HUES64 (cell line): ENCODE measurements around the gene CASP6.
"Not testable (repeated sequence)": the region's sequence is repeated elsewhere in the genome, so short reads cannot be mapped to it uniquely, and the experiment has no call there.

Experiments used
- H3K27ac ChIP-seq: 2 replicates; pipeline ENCODE4 v1.7.0; 2013; ENCODE audit warnings: low read depth, low read length, inconsistent platforms
- H3K27me3 ChIP-seq: 2 replicates; pipeline ENCODE4 v1.6.1; 2013; ENCODE audit warnings: mild to moderate bottlenecking, low read length; ENCODE audit not compliant: insufficient read depth
- H3K36me3 ChIP-seq: 2 replicates; pipeline ENCODE4 v1.6.1; 2013; ENCODE audit warnings: mild to moderate bottlenecking, low read length; ENCODE audit not compliant: insufficient read depth
- H3K4me1 ChIP-seq: 2 replicates; pipeline ENCODE4 v1.6.1; 2013; ENCODE audit warnings: mild to moderate bottlenecking, low read length, moderate library complexity; ENCODE audit not compliant: insufficient read depth
- H3K4me3 ChIP-seq: 2 replicates; pipeline ENCODE4 v1.5.1; 2013; ENCODE audit warnings: mild to moderate bottlenecking, low read length, moderate library complexity
- H3K9ac ChIP-seq: 2 replicates; pipeline ENCODE4 v1.6.1; 2013; ENCODE audit warnings: mild to moderate bottlenecking, low read depth, low read length
- H3K9me3 ChIP-seq: 2 replicates; pipeline ENCODE4 v1.6.1; 2013; ENCODE audit warnings: low read depth, low read length; ENCODE audit not compliant: insufficient read depth
- WGBS: fragments of 150-250, 120-280 bp; methylation state at CpG from one replicate; pipeline ENCODE4 v1.1.7; 2013; ENCODE audit warnings: missing lambda C conversion rate; 5-methylcytosine and 5-hydroxymethylcytosine counted together

CASP6 gene

DNA sequence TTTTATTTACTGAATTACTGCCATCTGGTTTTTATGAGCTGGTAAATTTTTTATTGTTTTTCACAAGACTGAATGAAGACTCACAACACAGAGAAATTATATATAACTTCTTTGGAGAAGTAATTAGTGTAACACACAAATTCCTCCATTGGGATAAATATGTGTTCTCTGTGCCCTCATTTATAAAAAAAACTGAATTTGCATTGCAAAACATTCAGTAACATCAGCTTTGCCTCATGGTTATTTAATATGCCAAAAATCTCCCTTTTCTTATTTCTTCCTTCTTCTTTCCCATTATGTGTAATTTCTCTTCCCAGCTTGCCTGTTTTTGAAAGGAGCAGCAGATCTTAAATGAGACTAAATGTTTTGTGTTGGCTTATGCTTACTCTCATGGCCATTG is 18.5 kb downstream of the CASP6 start:
- no peak overlapping the region for H3K4me3 ChIP-seq
- H3K9me3 ChIP-seq, result peaks cover 5% of the 10 kb centered on the region
- H3K27me3 ChIP-seq, result no peaks in the 10 kb centered on the region
- peaks cover 10% of the 10 kb centered on the region; the same call in 1 of the 2 replicates for H3K36me3 ChIP-seq
- H3K27ac ChIP-seq, result no peak overlapping the region
- H3K4me1 ChIP-seq, result peaks cover 24% of the 10 kb centered on the region
- no peak overlapping the region for H3K9ac ChIP-seq

DNA sequence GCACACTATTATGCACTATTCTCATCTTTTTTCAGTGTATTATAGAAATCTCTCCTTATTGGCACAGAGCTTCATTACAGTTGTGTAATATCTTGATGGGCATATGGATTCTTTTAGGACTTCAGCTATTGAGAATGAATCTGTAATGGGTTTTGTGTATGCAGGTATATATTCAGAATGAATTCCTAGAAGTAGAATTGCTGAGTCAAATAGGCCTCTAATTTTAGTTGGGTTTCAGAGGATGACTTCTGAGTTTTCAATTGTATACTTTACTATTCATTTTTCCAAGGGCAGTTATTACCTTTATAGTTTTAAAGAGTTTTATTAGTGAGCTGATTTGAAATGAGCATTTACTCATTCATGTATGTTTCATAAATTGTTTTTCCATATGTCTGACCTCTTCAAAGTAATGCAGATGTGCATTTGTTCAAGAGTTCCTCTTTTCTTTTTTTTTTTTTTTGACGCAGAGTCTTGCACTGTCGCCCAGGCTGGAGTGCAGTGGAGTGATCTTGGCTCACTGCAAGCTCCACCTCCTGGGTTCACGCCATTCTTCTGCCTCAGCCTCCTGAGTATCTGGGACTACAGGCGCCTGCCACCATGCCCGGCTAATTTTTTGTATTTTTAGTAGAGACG is 19.5 kb downstream of the CASP6 start:
- peaks cover 24% of the 10 kb centered on the region for H3K4me1 ChIP-seq
- H3K9ac ChIP-seq, result no peak overlapping the region
- 90% methylated on average over 6 of the region's 6 CpGs for WGBS
- H3K36me3 ChIP-seq, result peaks cover 7% of the 10 kb centered on the region; the same call in 1 of the 2 replicates
- H3K27ac ChIP-seq, result no peak overlapping the region
- H3K4me3 ChIP-seq, result no peak overlapping the region
- H3K27me3 ChIP-seq, result no peaks in the 10 kb centered on the region
- peaks cover 9% of the 10 kb centered on the region for H3K9me3 ChIP-seq

DNA sequence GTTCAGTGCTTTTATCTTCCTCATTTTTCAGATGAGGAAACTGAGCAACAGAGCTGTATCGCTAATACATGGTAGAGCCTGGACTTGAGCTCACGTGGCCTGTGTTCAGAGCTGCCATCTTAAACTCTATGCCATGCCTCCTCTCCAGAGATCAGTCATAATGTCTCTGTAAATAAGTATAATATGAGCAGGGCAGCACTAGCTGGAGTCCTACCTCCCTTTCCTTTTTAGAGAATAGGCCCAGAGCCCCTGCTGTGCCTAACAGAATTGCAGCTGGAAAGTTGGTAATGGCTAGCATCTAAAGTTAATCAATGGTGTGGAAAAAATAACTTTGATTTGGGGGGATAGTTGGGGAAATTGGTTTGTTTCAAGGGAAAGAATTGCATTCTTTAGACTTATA is 20.4 kb downstream of the CASP6 start:
- Histone ChIP-seq H3K27ac (no peak overlapping the region; the same call in 1 of the 2 replicates), H3K4me3 (no peak overlapping the region), H3K4me1 (peaks cover 24% of the 10 kb centered on the region), H3K36me3 (peaks cover 2% of the 10 kb centered on the region; the same call in 1 of the 2 replicates), H3K9ac (no peak overlapping the region), H3K9me3 (peaks cover 9% of the 10 kb centered on the region), H3K27me3 (no peaks in the 10 kb centered on the region)
- WGBS, result 83% methylated on average over 2 of the region's 2 CpGs

DNA sequence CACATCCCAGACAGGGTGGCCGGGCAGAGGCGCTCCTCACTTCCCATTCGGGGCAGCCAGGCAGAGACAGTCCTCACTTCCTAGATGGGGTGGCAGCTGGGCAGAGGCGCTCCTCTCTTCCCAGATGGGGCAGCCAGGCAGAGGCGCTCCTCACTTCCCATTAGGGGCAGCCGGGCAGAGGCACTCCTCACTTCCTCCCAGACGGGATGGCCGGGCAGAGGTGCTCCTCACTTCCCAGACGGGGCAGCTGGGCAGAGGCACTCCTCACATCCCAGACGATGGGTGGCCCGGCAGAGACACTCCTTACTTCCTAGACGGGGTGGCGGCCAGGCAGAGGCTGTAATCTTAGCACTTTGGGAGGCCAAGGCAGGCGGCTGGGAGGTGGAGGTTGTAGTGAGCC is 24.3 kb downstream of the CASP6 start:
- 97% methylated on average over 13 of the region's 14 CpGs for WGBS
- not testable (repeated sequence) for H3K4me3 ChIP-seq, H3K36me3 ChIP-seq, H3K27ac ChIP-seq, H3K9ac ChIP-seq, H3K27me3 ChIP-seq
- Histone ChIP-seq H3K9me3 (peaks cover 15% of the 10 kb centered on the region), H3K4me1 (peaks cover 24% of the 10 kb centered on the region)

DNA sequence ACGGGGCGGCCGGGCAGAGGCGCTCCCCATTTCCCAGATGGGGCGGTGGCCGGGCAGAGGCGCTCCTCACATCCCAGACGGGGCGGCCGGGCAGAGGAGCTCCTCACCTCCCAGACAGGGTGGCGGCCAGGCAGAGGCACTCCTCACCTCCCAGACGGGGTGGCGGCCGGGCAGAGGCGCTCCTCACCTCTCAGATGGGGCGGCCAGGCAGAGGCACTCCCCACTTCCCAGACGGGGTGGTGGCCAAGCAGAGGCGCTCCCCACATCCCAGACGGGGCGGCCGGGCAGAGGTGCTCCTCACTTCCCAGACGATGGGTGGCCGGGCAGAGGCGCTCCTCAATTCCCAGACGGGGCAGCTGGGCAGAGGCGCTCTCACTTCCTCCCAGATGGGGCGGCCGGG is 24.8 kb downstream of the CASP6 start:
- not testable (repeated sequence) for H3K36me3 ChIP-seq, H3K27ac ChIP-seq, H3K27me3 ChIP-seq, H3K9ac ChIP-seq, H3K4me3 ChIP-seq
- Histone ChIP-seq H3K9me3 (peaks cover 15% of the 10 kb centered on the region), H3K4me1 (peaks cover 21% of the 10 kb centered on the region)
- WGBS, result 95% methylated on average over 28 of the region's 28 CpGs

DNA sequence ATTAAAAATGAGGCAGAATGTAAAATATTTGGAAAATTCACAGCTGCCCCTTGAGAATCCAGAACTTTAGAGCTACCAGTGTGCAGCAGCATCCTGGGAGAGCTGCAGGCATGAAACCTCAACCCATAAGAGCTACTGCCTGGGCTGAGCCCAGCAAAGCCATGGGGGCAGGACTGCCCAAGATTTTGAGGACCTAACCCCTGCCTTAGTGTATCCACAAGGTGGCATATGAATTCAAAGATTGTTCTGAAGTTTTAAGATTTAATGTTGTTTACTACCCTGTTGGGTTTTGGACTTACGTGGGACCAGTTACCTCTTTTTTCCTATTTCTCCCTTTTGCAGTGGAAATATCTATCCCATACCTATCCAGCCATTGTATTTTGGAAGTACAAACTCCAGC is 26.4 kb downstream of the CASP6 start:
- WGBS, result no CpG with 5 or more reads among the region's 1 CpG
- no peak overlapping the region for H3K9ac ChIP-seq

DNA sequence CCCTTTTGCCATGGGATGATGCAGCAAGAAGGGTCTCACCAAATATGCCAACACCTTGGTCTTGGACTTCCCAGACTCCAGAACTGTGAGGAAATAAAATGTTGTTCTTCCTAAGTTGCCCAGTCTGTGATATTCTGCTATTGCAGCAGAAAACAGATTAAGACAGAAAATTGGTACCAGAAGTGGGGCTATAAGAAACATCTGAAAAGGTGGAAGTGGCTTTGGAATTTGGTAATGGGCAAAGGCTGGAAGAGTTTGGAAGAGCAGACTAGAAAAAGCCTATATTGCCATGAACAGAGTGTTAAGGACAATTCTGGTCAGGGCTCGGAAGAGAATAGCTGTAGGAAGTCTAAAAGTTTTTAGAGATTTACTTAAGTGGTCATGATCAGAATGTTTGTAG is 27.4 kb downstream of the CASP6 start:
- 91% methylated on average over 1 of the region's 1 CpG for WGBS
- Histone ChIP-seq H3K4me3 (no peak overlapping the region), H3K4me1 (no peaks in the 10 kb centered on the region), H3K36me3 (no peaks in the 10 kb centered on the region), H3K9ac (no peak overlapping the region), H3K27me3 (no peaks in the 10 kb centered on the region), H3K9me3 (peaks cover 20% of the 10 kb centered on the region), H3K27ac (no peak overlapping the region)

More for the DNA sequence above, 26.4 kb downstream of the CASP6 start:
- Histone ChIP-seq H3K4me3 (no peak overlapping the region), H3K9me3 (peaks cover 15% of the 10 kb centered on the region), H3K4me1 (0 out of 2 replicates have a peak, but pooled peaks cover 6% of the 10 kb centered on the region), H3K27ac (no peak overlapping the region), H3K27me3 (no peaks in the 10 kb centered on the region), H3K36me3 (no peaks in the 10 kb centered on the region)

DNA sequence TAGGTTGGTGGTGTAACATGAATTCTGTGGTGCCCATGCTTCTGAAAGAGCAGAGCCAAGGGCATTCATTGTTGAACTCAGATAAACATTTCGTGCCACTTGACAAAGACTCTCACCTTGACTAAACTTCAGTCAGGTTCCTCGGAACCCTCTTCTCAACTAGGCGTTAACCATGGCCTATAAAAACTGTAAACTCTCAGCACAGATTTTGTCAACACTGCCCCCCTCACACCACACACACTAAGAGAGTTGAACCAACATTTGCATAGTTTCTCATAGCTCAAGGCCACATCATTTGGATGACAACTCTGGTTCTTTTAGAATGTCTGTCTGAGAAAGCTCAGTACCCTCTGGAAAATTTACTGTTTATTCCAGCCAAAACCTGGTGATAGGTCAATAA is 28.1 kb downstream of the CASP6 start:
- Histone ChIP-seq H3K27me3 (no peaks in the 10 kb centered on the region), H3K36me3 (no peaks in the 10 kb centered on the region), H3K27ac (no peak overlapping the region), H3K4me1 (no peaks in the 10 kb centered on the region), H3K9me3 (peaks cover 18% of the 10 kb centered on the region), H3K4me3 (no peak overlapping the region), H3K9ac (no peak overlapping the region)
- 93% methylated on average over 3 of the region's 3 CpGs for WGBS

DNA sequence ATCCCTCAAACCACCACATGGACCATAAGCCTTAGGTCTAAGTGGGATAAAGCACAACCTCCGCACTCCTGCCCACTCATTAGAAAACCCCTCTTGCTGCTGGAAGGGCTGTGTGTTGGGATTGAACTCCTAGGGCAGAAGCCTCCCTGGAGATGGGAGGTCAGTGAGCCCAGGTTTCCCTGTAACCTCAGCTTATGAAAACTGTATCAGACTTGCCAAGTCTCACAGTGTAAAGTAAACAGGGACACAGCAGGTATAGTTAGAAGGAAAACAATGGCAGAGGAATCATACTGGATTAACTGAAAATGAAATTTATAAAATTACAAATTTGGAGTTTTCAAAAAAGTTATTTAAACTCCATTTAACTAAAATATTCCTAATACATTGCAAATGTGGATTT is 29.9 kb downstream of the CASP6 start:
- 80% methylated on average over 1 of the region's 1 CpG for WGBS
- Histone ChIP-seq H3K9me3 (peaks cover 11% of the 10 kb centered on the region; the same call in 1 of the 2 replicates), H3K4me3 (no peak overlapping the region)

DNA sequence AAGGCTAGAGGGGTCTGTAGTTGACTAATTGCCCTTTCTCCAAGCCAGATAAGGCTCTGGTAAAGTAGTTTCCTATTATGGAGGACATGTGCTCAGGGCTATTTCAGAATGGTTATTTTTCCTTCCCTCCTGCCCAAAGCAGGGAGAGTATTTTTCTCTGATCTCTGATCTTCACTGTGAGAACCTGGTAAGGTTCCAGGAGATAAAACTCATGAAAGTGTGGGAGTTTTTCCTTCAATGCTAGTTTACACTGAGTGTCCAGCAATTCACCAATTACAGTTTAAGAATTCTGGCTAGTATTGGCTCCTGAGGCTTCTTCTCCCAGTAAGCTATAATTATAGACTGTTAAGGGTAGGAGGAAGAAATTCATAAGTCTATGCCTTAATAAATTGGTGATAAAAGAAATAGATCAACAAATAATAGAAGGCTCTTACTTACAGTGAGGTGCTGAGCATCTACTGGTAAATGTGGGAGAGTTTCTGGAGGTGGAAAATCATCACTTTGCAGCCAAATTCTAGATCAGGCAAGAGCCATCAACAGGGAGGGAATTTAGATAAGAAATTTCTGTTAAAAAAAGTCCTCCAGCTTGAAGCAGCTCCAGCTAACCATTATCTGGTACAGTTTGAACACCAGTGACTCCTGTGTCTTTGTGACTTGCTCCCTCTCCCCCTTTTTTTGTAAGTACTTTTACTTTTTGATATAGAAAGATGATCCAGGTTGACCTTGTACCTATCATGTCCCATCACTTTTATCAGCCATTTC is 30.9 kb downstream of the CASP6 start:
- Histone ChIP-seq H3K9ac (no peak overlapping the region), H3K27ac (no peak overlapping the region), H3K4me1 (no peaks in the 10 kb centered on the region), H3K4me3 (no peak overlapping the region), H3K9me3 (peaks cover 8% of the 10 kb centered on the region; the same call in 1 of the 2 replicates), H3K27me3 (no peaks in the 10 kb centered on the region), H3K36me3 (no peaks in the 10 kb centered on the region)

More for the DNA sequence above, 29.9 kb downstream of the CASP6 start:
- no peaks in the 10 kb centered on the region for H3K4me1 ChIP-seq
- no peak overlapping the region for H3K9ac ChIP-seq
- H3K27ac ChIP-seq, result no peak overlapping the region
- no peaks in the 10 kb centered on the region for H3K27me3 ChIP-seq
- no peaks in the 10 kb centered on the region for H3K36me3 ChIP-seq

DNA sequence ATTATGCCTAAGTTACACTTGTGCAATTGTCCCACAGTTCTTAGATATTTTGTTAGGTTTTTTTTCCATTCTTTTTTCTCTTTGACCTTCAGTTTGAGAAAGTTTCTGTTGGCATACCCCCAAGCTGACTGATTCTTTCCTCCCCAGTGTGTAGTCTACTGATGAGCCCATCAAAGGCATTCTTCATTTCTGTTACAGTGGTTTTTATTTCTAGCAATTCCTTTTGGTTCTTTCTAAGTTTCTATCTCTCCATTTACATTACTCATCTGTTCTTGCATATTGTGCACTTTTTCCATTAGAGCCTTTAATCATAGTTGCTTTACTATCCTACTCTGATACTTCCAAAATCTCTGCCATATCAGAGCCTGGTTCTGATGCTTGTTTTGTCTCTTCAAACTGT is 31.9 kb downstream of the CASP6 start:
- Histone ChIP-seq H3K27ac (no peak overlapping the region), H3K4me3 (no peak overlapping the region), H3K9ac (no peak overlapping the region), H3K4me1 (no peaks in the 10 kb centered on the region), H3K9me3 (0 out of 2 replicates have a peak, but pooled peaks cover 5% of the 10 kb centered on the region), H3K27me3 (no peaks in the 10 kb centered on the region), H3K36me3 (no peaks in the 10 kb centered on the region)
